DND-41 (cell line): ENCODE measurements around the gene DCTD.

ENCODE experiments used
- ATAC-seq: fragments of 200-7000 bp; cut with Tn5 transposase; 3 replicates; pipeline ENCODE4 v1.9.1; 2021; ENCODE audit warnings: low read depth; ENCODE audit not compliant: insufficient read depth
- DNase-seq: peaks from one replicate; pipeline ENCODE4 v3.0.0-alpha.2; 2020
- H2AFZ ChIP-seq: 2 replicates; pipeline ENCODE4 v1.6.0; 2012; ENCODE audit warnings: low read depth, low read length
- H3K27ac ChIP-seq: 2 replicates; pipeline ENCODE4 v1.5.1; 2012; ENCODE audit warnings: low read length, inconsistent platforms
- H3K27me3 ChIP-seq: fragments of 200-600 bp; sonication (generic); 2 replicates; pipeline ENCODE4 v1.6.0; 2012; ENCODE audit warnings: low read length, mild to moderate bottlenecking, inconsistent platforms; ENCODE audit not compliant: insufficient read depth, poor library complexity
- H3K36me3 ChIP-seq: 2 replicates; pipeline ENCODE4 v1.5.1; 2012; ENCODE audit warnings: low read length, inconsistent platforms; ENCODE audit not compliant: insufficient read depth
- H3K4me1 ChIP-seq: 2 replicates; pipeline ENCODE4 v1.5.1; 2012; ENCODE audit warnings: mild to moderate bottlenecking, low read length; ENCODE audit not compliant: insufficient read depth
- H3K4me2 ChIP-seq: 2 replicates; pipeline ENCODE4 v1.6.0; 2012; ENCODE audit warnings: mild to moderate bottlenecking, moderate library complexity, low read length, inconsistent platforms; ENCODE audit not compliant: insufficient read depth
- H3K4me3 ChIP-seq, 2 experiments: fragments of 200-600 bp in 1 of 2; shearing (Covaris generic) in 1 of 2; 2 replicates each; pipeline ENCODE4 v1.5.1; 2012 to 2016; ENCODE audit warnings: inconsistent platforms in 2 of 2, low read length in 2 of 2, mild to moderate bottlenecking in 2 of 2, low read depth in 1 of 2, moderate library complexity in 1 of 2
- H3K79me2 ChIP-seq: 2 replicates; pipeline ENCODE4 v1.6.0; 2012; ENCODE audit warnings: low read length, inconsistent platforms; ENCODE audit not compliant: insufficient read depth
- H3K9ac ChIP-seq: 2 replicates; pipeline ENCODE4 v1.6.0; 2012; ENCODE audit warnings: low read depth, mild to moderate bottlenecking, inconsistent platforms, low read length, moderate library complexity
- H3K9me3 ChIP-seq: 2 replicates; pipeline ENCODE4 v1.5.1; 2012; ENCODE audit warnings: low read length, moderate library complexity, mild to moderate bottlenecking, inconsistent platforms; ENCODE audit not compliant: insufficient read depth, severe bottlenecking
- H4K20me1 ChIP-seq: 2 replicates; pipeline ENCODE4 v1.6.0; 2012; ENCODE audit warnings: low read length; ENCODE audit not compliant: insufficient read depth
- CTCF ChIP-seq: IDR thresholded peaks from 2 replicates; pipeline ENCODE4 v1.5.1; 2012; ENCODE audit warnings: borderline replicate concordance, low read length, moderate library complexity, mild to moderate bottlenecking; ENCODE audit not compliant: poor library complexity, severe bottlenecking; ENCODE audit errors: extremely low read depth
- EZH2 ChIP-seq: IDR thresholded peaks from 3 replicates; pipeline ENCODE4 v1.6.1; 2012; ENCODE audit warnings: borderline replicate concordance, low read depth, mild to moderate bottlenecking, moderate library complexity, low read length, inconsistent platforms; ENCODE audit not compliant: severe bottlenecking

Gene DCTD

GRCh38 chr4:182923796-182924340 is 6.7 kb upstream of the DCTD start:
- Histone ChIP-seq H3K36me3 (no peaks in the 10 kb centered on the region), H3K9ac (no peak overlapping the region), H3K4me3 (no peak overlapping the region), H3K27ac (no peak overlapping the region), H3K4me2 (no peak overlapping the region), H3K9me3 (no peaks in the 10 kb centered on the region), H3K4me1 (peaks cover 2% of the 10 kb centered on the region; the same call in 1 of the 2 replicates), H3K79me2 (no peaks in the 10 kb centered on the region), H2AFZ (no peak overlapping the region), H4K20me1 (no peaks in the 10 kb centered on the region), H3K27me3 (no peaks in the 10 kb centered on the region)
- DNase-seq, result no peak
- no peak for ATAC-seq
- TF ChIP-seq EZH2 (no peak), CTCF (no peak)

- TF ChIP-seq EZH2, result no peak
- no peak for TF ChIP-seq CTCF
Measured at GRCh38 chr4:182923366-182923765, 6.2 kb upstream of the DCTD start.

GRCh38 chr4:182922501-182923284 is 5.5 kb upstream of the DCTD start:
- TF ChIP-seq CTCF (no peak), EZH2 (no peak)
- no peaks in the 10 kb centered on the region for H3K79me2 ChIP-seq
- H3K27me3 ChIP-seq, result peaks cover 3% of the 10 kb centered on the region
- H2AFZ ChIP-seq, result no peak overlapping the region
- H4K20me1 ChIP-seq, result no peaks in the 10 kb centered on the region
- no peak for DNase-seq
- no peak overlapping the region for H3K9ac ChIP-seq
- ATAC-seq, result no peak
- no peaks in the 10 kb centered on the region for H3K9me3 ChIP-seq
- no peak overlapping the region for H3K4me2 ChIP-seq
- peaks cover 14% of the 10 kb centered on the region for H3K4me1 ChIP-seq
- no peak overlapping the region for H3K27ac ChIP-seq
- H3K4me3 ChIP-seq, result no peak overlapping the region
- no peaks in the 10 kb centered on the region for H3K36me3 ChIP-seq

More at GRCh38 chr4:182923366-182923765, 6.2 kb upstream of the DCTD start:
- H3K27me3 ChIP-seq, result no peaks in the 10 kb centered on the region
- H3K36me3 ChIP-seq, result no peaks in the 10 kb centered on the region
- no peak for ATAC-seq
- H3K9ac ChIP-seq, result no peak overlapping the region
- H3K9me3 ChIP-seq, result no peaks in the 10 kb centered on the region
- no peaks in the 10 kb centered on the region for H4K20me1 ChIP-seq
- peaks cover 7% of the 10 kb centered on the region; the same call in 1 of the 2 replicates for H3K4me1 ChIP-seq
- no peak overlapping the region for H2AFZ ChIP-seq
- no peak overlapping the region for H3K27ac ChIP-seq
- H3K4me3 ChIP-seq, result no peak overlapping the region
- H3K79me2 ChIP-seq, result no peaks in the 10 kb centered on the region
- no peak for DNase-seq
- H3K4me2 ChIP-seq, result no peak overlapping the region
